ENCODE results near the gene ANKRD36.
"Not testable (repeated sequence)": the region's sequence is repeated elsewhere in the genome, so short reads cannot be mapped to it uniquely, and the experiment has no call there.

DNA sequence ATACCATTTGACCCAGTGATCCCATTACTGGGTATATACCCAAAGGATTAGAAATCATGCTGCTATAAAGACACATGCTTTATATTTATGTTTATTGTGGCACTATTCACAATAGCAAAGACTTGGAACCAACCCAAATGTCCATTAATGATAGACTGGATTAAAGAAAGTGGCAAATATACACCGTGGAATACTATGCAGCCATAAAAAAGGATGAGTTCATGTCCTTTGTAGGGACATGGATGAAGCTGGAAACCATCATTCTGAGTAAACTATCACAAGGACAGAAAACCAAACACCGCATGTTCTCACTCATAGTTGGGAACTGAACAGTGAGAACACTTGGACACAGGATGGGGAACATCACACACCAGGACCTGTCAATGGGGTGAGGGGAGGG is 6.1 kb upstream of the ANKRD36 start:
- not testable (repeated sequence) for TF ChIP-seq CTCF (IDR thresholded peaks at IDR 0.05 in 2 of 3, conservative IDR thresholded peaks at IDR 0.05 in 1 of 3; ENCODE audit: borderline replicate concordance in 1 of 3, insufficient read depth in 1 of 3, low read depth in 2 of 3, low read length in 2 of 3); POLR2A (IDR thresholded peaks at IDR 0.05; ENCODE audit: borderline replicate concordance, extremely low read depth, insufficient read depth, insufficient read length); ZFX (IDR thresholded peaks at IDR 0.05); SIN3A (IDR thresholded peaks at IDR 0.05; ENCODE audit: low read depth); SRF (IDR thresholded peaks at IDR 0.05; ENCODE audit: low read depth); EZH2phosphoT487 (IDR thresholded peaks at IDR 0.05; ENCODE audit: borderline replicate concordance); EZH2 (IDR thresholded peaks at IDR 0.05); POLR2AphosphoS5 (IDR thresholded peaks at IDR 0.05; ENCODE audit: low read depth, low read length)
- TF ChIP-seq, protein P1, sequence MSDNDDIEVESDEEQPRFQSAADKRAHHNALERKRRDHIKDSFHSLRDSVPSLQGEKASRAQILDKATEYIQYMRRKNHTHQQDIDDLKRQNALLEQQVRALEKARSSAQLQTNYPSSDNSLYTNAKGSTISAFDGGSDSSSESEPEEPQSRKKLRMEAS (IDR thresholded peaks at IDR 0.05): not testable (repeated sequence)
